Esophagus muscularis mucosa (tissue), 4 donors: ENCODE results near the gene AP1B1. TPM values are rescaled to one million over a fixed set of nuclear protein-coding genes. Genes with fewer than 3 reads are reported as not detected.

ENCODE experiments used
- DNase-seq: peaks from one replicate; pipeline ENCODE4 v3.0.0-alpha.2; 2017; ENCODE audit errors: extremely low spot score
- H3K27ac ChIP-seq, 4 donors: fragments of 200-600 bp; sonication (generic); replicated peaks in 1 of 4; 1 replicate in 3 of 4; 2 replicates in 1 of 4; pipeline ENCODE4 v1.5.1; 2016 to 2019; ENCODE audit warnings: mild to moderate bottlenecking in 1 of 4
- H3K27me3 ChIP-seq, 4 donors: fragments of 200-600 bp; sonication (generic); one replicate each; pipeline versions ENCODE4 v1.5.1 to v1.6.0; 2016 to 2019
- H3K36me3 ChIP-seq, 4 donors: fragments of 200-600 bp; sonication (generic); one replicate each; pipeline ENCODE4 v1.5.1; 2016 to 2019
- H3K4me1 ChIP-seq, 4 donors: fragments of 200-600 bp; sonication (generic); one replicate each; pipeline ENCODE4 v1.5.1; 2016 to 2019
- H3K4me3 ChIP-seq, 4 donors: fragments of 200-600 bp; sonication (generic); 1 replicate in 2 of 4; 2 replicates in 2 of 4; pipeline ENCODE4 v1.5.1; 2016 to 2019; ENCODE audit warnings: mild to moderate bottlenecking in 4 of 4, moderate library complexity in 1 of 4
- H3K9me3 ChIP-seq, 4 donors: fragments of 200-600 bp; sonication (generic); 1 replicate in 3 of 4; 2 replicates in 1 of 4; pipeline ENCODE4 v1.5.1; 2016 to 2019
- CTCF ChIP-seq, 3 experiments: fragments of 200-600 bp in 2 of 3; fragments of 450-650 bp in 1 of 3; sonication (generic) in 2 of 3; IDR thresholded peaks; one replicate each; pipeline ENCODE4 v1.5.1; 2017 to 2019; ENCODE audit warnings: antibody characterized with exemption in 3 of 3, mild to moderate bottlenecking in 2 of 3, moderate library complexity in 1 of 3
- EP300 ChIP-seq: sonication (generic); formaldehyde crosslinking; IDR thresholded peaks from one replicate; pipeline ENCODE4 v1.6.1; 2017; ENCODE audit warnings: antibody characterized with exemption
- POLR2A ChIP-seq: fragments of 450-650 bp; IDR thresholded peaks from one replicate; pipeline ENCODE4 v1.6.1; 2017; ENCODE audit warnings: antibody characterized with exemption, moderate library complexity, mild to moderate bottlenecking, low read depth
- POLR2AphosphoS5 ChIP-seq, 2 donors: sonication (generic); formaldehyde crosslinking; IDR thresholded peaks; one replicate each; pipeline ENCODE4 v1.6.1; 2017; ENCODE audit warnings: antibody characterized with exemption in 2 of 2
- WGBS: methylation state at CpG from one replicate; pipeline ENCODE4 v1.1.5; 2018; 5-methylcytosine and 5-hydroxymethylcytosine counted together
- intact Hi-C: fragments of 100-400 bp; cut with DNase I; formaldehyde crosslinking; loops from one replicate; pipeline ENCODE4 v1.15.1; 2023
- total RNA-seq, 4 donors: library from RNA; depleted of rRNA; stranded (reverse); fragments of >200 nt; gene quantifications; one replicate each; pipeline versions ENCODE4 v1.1.0 to v1.2.1, GENCODE V29; 2016

AP1B1 gene
- total RNA-seq, 4 donors from 2014 or later: 55.6 to 72.2 (median 57.4) TPM

- H3K36me3 ChIP-seq: peaks cover 58 to 100% (median 97%) of the 10 kb centered on the region in 4 donors
Measured at GRCh38 chr22:29336751-29337490, 51.4 kb downstream of the AP1B1 start.

GRCh38 chr22:29335656-29336055 is 52.7 kb downstream of the AP1B1 start:
- no peak overlapping the region for H3K27ac ChIP-seq
- peaks cover 0 to 8% (median 6%) of the 10 kb centered on the region in 4 donors for H3K4me1 ChIP-seq
- no peak for TF ChIP-seq POLR2AphosphoS5 (IDR thresholded peaks at IDR 0.05)
- no peak for TF ChIP-seq CTCF (IDR thresholded peaks at IDR 0.05)
- no peak for TF ChIP-seq POLR2A
- DNase-seq: no peak
- no peak overlapping the region for H3K4me3 ChIP-seq
- 95% methylated on average over 8 of the region's 11 CpGs for WGBS
- peaks cover 50 to 100% (median 97%) of the 10 kb centered on the region in 4 donors for H3K36me3 ChIP-seq
- H3K27me3 ChIP-seq: no peaks in the 10 kb centered on the region
- intact Hi-C loops: no loop called here
- no peaks in the 10 kb centered on the region for H3K9me3 ChIP-seq

More at GRCh38 chr22:29336751-29337490, 51.4 kb downstream of the AP1B1 start:
- Histone ChIP-seq H3K4me1 (no peaks in the 10 kb centered on the region), H3K9me3 (no peaks in the 10 kb centered on the region), H3K4me3 (no peak overlapping the region), H3K27ac (no peak overlapping the region), H3K27me3 (no peaks in the 10 kb centered on the region)
- intact Hi-C loops: no loop called here
- TF ChIP-seq CTCF (IDR thresholded peaks at IDR 0.05) (no peak), POLR2A (no peak), EP300 (no peak), POLR2AphosphoS5 (IDR thresholded peaks at IDR 0.05) (no peak)
- 85% methylated on average over 14 of the region's 14 CpGs for WGBS
- DNase-seq: no peak

- H3K36me3 ChIP-seq: peaks cover 50 to 100% (median 97%) of the 10 kb centered on the region in 4 donors
Measured at GRCh38 chr22:29334696-29335344, 53.5 kb downstream of the AP1B1 start.

GRCh38 chr22:29334148-29334547 is 54.2 kb downstream of the AP1B1 start:
- no peak overlapping the region for H3K4me3 ChIP-seq
- no peak for DNase-seq
- H3K9me3 ChIP-seq: no peaks in the 10 kb centered on the region
- peaks cover 51 to 100% (median 97%) of the 10 kb centered on the region in 4 donors for H3K36me3 ChIP-seq
- TF ChIP-seq POLR2A: no peak
- intact Hi-C loops: no loop called here
- no peak overlapping the region for H3K27ac ChIP-seq
- WGBS: 84% methylated on average over 7 of the region's 7 CpGs
- H3K4me1 ChIP-seq: peaks cover 4 to 13% (median 10%) of the 10 kb centered on the region in 4 donors
- H3K27me3 ChIP-seq: no peaks in the 10 kb centered on the region

More at GRCh38 chr22:29334696-29335344, 53.5 kb downstream of the AP1B1 start:
- Histone ChIP-seq H3K27ac (no peak overlapping the region), H3K27me3 (no peaks in the 10 kb centered on the region), H3K9me3 (no peaks in the 10 kb centered on the region), H3K4me3 (no peak overlapping the region), H3K4me1 (peaks cover 4 to 13% (median 10%) of the 10 kb centered on the region in 4 donors)
- 95% methylated on average over 12 of the region's 12 CpGs for WGBS
- intact Hi-C loops: no loop called here
- TF ChIP-seq EP300: no peak
- no peak for TF ChIP-seq CTCF (IDR thresholded peaks at IDR 0.05)
- TF ChIP-seq POLR2A: no peak
- no peak for TF ChIP-seq POLR2AphosphoS5 (IDR thresholded peaks at IDR 0.05)
- DNase-seq: no peak

- 100% methylated on average over 2 of the region's 8 CpGs for WGBS
- Histone ChIP-seq H3K27me3 (no peaks in the 10 kb centered on the region), H3K4me1 (peaks cover 4 to 13% (median 10%) of the 10 kb centered on the region in 4 donors), H3K27ac (no peak overlapping the region), H3K36me3 (peaks cover 46 to 100% (median 97%) of the 10 kb centered on the region in 4 donors), H3K9me3 (no peaks in the 10 kb centered on the region), H3K4me3 (no peak overlapping the region)
- no peak for TF ChIP-seq EP300
- DNase-seq: no peak
- intact Hi-C loops: no loop called here
Measured at GRCh38 chr22:29332886-29333496, 55.4 kb downstream of the AP1B1 start.
